Smooth muscle cell (in vitro differentiated cells): ENCODE measurements around the gene EML5. TPM values are rescaled to one million over a fixed set of nuclear protein-coding genes. Genes with fewer than 3 reads are reported as not detected.
A peak's percentile ranks its signal among the peaks of the same experiment; 100 is the strongest.

Experiments
- DNase-seq: peaks from one replicate; lab custom pipeline; 2025; ENCODE audit not compliant: unreplicated experiment; lab: John Stamatoyannopoulos, UW
- H2AFZ ChIP-seq: fragments of 200-600 bp; sonication (generic); 2 replicates; pipeline ENCODE4 v1.6.0; 2016; ENCODE audit warnings: antibody characterized with exemption, low read depth, mild to moderate bottlenecking
- H3F3A ChIP-seq: fragments of 200-600 bp; sonication (generic); 2 replicates; pipeline ENCODE4 v1.6.0; 2017; ENCODE audit warnings: antibody characterized with exemption, low read depth
- H3K27ac ChIP-seq: fragments of 200-600 bp; sonication (generic); 2 replicates; pipeline ENCODE4 v1.5.1; 2016; ENCODE audit warnings: low read depth, mild to moderate bottlenecking
- H3K27me3 ChIP-seq: fragments of 200-600 bp; sonication (generic); 2 replicates; pipeline ENCODE4 v1.6.1; 2016; ENCODE audit warnings: low read depth, mild to moderate bottlenecking
- H3K36me3 ChIP-seq: fragments of 200-600 bp; sonication (generic); 2 replicates; pipeline ENCODE4 v1.5.1; 2016; ENCODE audit warnings: low read depth
- H3K4me1 ChIP-seq: fragments of 200-600 bp; sonication (generic); 2 replicates; pipeline ENCODE4 v1.5.1; 2016; ENCODE audit warnings: low read depth
- H3K4me2 ChIP-seq: fragments of 200-600 bp; sonication (generic); 2 replicates; pipeline ENCODE4 v1.6.0; 2016; ENCODE audit warnings: mild to moderate bottlenecking
- H3K4me3 ChIP-seq: fragments of 200-600 bp; sonication (generic); 2 replicates; pipeline ENCODE4 v1.5.1; 2016; ENCODE audit warnings: mild to moderate bottlenecking
- H3K79me2 ChIP-seq: fragments of 200-600 bp; sonication (generic); 2 replicates; pipeline ENCODE4 v1.6.0; 2016; ENCODE audit warnings: low read depth, mild to moderate bottlenecking
- H3K9ac ChIP-seq: fragments of 200-600 bp; sonication (generic); 2 replicates; pipeline ENCODE4 v1.6.0; 2016; ENCODE audit warnings: low read depth
- H3K9me3 ChIP-seq: fragments of 200-600 bp; sonication (generic); replicated peaks from 2 replicates; pipeline ENCODE4 v1.5.1; 2016; ENCODE audit warnings: low read depth
- H4K20me1 ChIP-seq: fragments of 200-600 bp; sonication (generic); 2 replicates; pipeline ENCODE4 v1.6.0; 2016; ENCODE audit warnings: low read depth
- CTCF ChIP-seq: fragments of 200-600 bp; sonication (generic); IDR thresholded peaks from 2 replicates; pipeline ENCODE4 v1.5.1; 2017; ENCODE audit warnings: borderline replicate concordance, mild to moderate bottlenecking, antibody characterized with exemption; ENCODE audit not compliant: insufficient read depth, poor library complexity, severe bottlenecking
- WGBS: methylation state at CpG from one replicate; pipeline ENCODE4 v1.1.7; 2016; ENCODE audit warnings: low lambda C conversion rate; 5-methylcytosine and 5-hydroxymethylcytosine counted together
- polyA plus RNA-seq: library from polyadenylated mRNA; unstranded; fragments of >200 nt; fragmentation: Nextera tagmentation; extraction: Ambion mirVana; gene quantifications from 2 replicates; pipeline ENCODE4 v1.2.1, GENCODE V29; 2016
- small RNA-seq: library from RNA; depleted of rRNA; stranded (forward); fragments of <200 nt; gene quantifications from one replicate; pipeline ENCODE3, GENCODE V24; 2014
- total RNA-seq: library from RNA; depleted of rRNA; stranded (reverse); fragments of >200 nt; gene quantifications from 2 replicates; pipeline ENCODE4 v1.2.3, GENCODE V29; 2014

The EML5 gene
- total and polyA plus RNA-seq, 2 experiments from 2014 or later = 0.31 TPM; not detected in 1

- no peak for TF ChIP-seq CTCF
- Histone ChIP-seq H3K9me3 (no peaks in the 10 kb centered on the region), H3K79me2 (peaks cover 46% of the 10 kb centered on the region), H3K36me3 (peaks cover 4% of the 10 kb centered on the region), H3K9ac (peak within 1 kb of the TSS; percentile 92), H3F3A (no peaks in the 10 kb centered on the region), H2AFZ (peak within 1 kb of the TSS; percentile 97), H3K4me2 (peak within 1 kb of the TSS; percentile 100), H4K20me1 (peaks cover 35% of the 10 kb centered on the region), H3K4me1 (peaks cover 13% of the 10 kb centered on the region), H3K27me3 (no peaks in the 10 kb centered on the region), H3K27ac (peak within 1 kb of the TSS; percentile 89), H3K4me3 (peak within 1 kb of the TSS; percentile 100)
- 2% methylated on average over 81 of the region's 99 CpGs for WGBS
- peak; percentile 86 for DNase-seq
These were observed 229.7 kb downstream of the EML5 start, which contains the start of gene ZC3H14 for GRCh38 chr14:88562831-88563686. Gene ZC3H14, plus strand, starts transcription at chr14:88563037. Its CDS starts 97 bp downstream, at chr14:88563134.

GRCh38 chr14:88562532-88562830, 230.3 kb downstream of the EML5 start:
- Histone ChIP-seq H2AFZ (peak overlapping the region; percentile 97), H3K4me2 (peak overlapping the region; percentile 100), H3K27ac (no peak overlapping the region), H3K4me3 (peak overlapping the region; percentile 100), H3K79me2 (peaks cover 40% of the 10 kb centered on the region), H3F3A (no peaks in the 10 kb centered on the region), H3K9ac (peak overlapping the region; percentile 92), H3K27me3 (no peaks in the 10 kb centered on the region), H3K9me3 (no peaks in the 10 kb centered on the region), H3K4me1 (peaks cover 13% of the 10 kb centered on the region), H4K20me1 (peaks cover 33% of the 10 kb centered on the region), H3K36me3 (no peaks in the 10 kb centered on the region)
- no peak for TF ChIP-seq CTCF
- WGBS = 34% methylated on average over 5 of the region's 5 CpGs
- no peak for DNase-seq

Small RNA genes within 50 kb of the gene (small RNA-seq; reads per million reads assigned to genes)
- gene RF00019 = not detected
- gene RNU4-92P = not detected

Other genes with a start within 250 kb of the EML5 start
- gene PTPN21, start 237.9 kb downstream of the EML5 start, total RNA-seq = 11.7 and 12.2 TPM in 2 replicates
- 8.1 and 11.0 TPM in 2 replicates for gene PTPN21, start 237.9 kb downstream of the EML5 start, polyA plus RNA-seq
- gene ZC3H14, start 229.9 kb downstream of the EML5 start, total RNA-seq = 51.9 and 59.1 TPM in 2 replicates
- gene ZC3H14, start 229.9 kb downstream of the EML5 start, polyA plus RNA-seq = 40.9 and 43.0 TPM in 2 replicates
- 35.9 and 58.9 TPM in 2 replicates for gene TTC8, start 31.7 kb upstream of the EML5 start, total RNA-seq
- gene TTC8, start 31.7 kb upstream of the EML5 start, polyA plus RNA-seq = 14.5 and 20.0 TPM in 2 replicates